Left colon (tissue), 2 donors: ENCODE results near the gene ATOH7. TPM values are rescaled to one million over a fixed set of nuclear protein-coding genes. Genes with fewer than 3 reads are reported as not detected.
A peak's percentile ranks its signal among the peaks of the same experiment; 100 is the strongest.
"Not testable (repeated sequence)": the region's sequence is repeated elsewhere in the genome, so short reads cannot be mapped to it uniquely, and the experiment has no call there.

Experiments
- ATAC-seq: fragments of 200-7000 bp; cut with Tn5 transposase; one replicate; pipeline ENCODE4 v1.9.1; 2020; ENCODE audit warnings: mild to moderate bottlenecking, moderate library complexity
- DNase-seq, 2 donors: peaks; one replicate each; pipeline ENCODE4 v3.0.0-alpha.2; 2020
- intact Hi-C, 2 donors: fragments of 100-400 bp; cut with DNase I in 1 of 2; cut with micrococcal nuclease in 1 of 2; formaldehyde crosslinking; loops; one replicate each; pipeline versions ENCODE4 v1.11.2 to v1.14.0; 2022; cut with DNase I, micrococcal nuclease
- long read RNA-seq: library from polyadenylated mRNA; unstranded; transcript quantifications from one replicate; pipeline ENCODE4 v2.0.0, GENCODE V29; 2021
- total RNA-seq, 2 donors: library from RNA; stranded (reverse); fragmentation: NEBNext Ultra II Directional; extraction: Animal tissue kit (Norgen Biotek cat#: 25700); gene quantifications; one replicate each; pipeline ENCODE4 v1.2.1, GENCODE V29; 2021
- donor health status: DM: no; HTN: no; CAD: no.
- donor health status: DM: yes; HTN: yes; CAD: no.

ATOH7 gene
- total RNA-seq, result under 1 TPM in 1 of 2 donors, not detected in 1; 0.22 TPM
- long read RNA-seq, result 0 reads

GRCh38 chr10:68231817-68232251 is at the start of gene ATOH7:
TSS of gene ATOH7 (minus strand) at chr10:68232113. CDS start at chr10:68231677, 436 bp downstream.
- DNase-seq (no peak), ATAC-seq (peak; percentile 13)
- intact Hi-C loops, result no loop called here

- intact Hi-C loops, result no loop called here
- ATAC-seq (no peak), DNase-seq (no peak)
These were observed 48.8 kb upstream of the ATOH7 start for GRCh38 chr10:68280758-68281157.

- intact Hi-C loops, ATAC-seq, DNase-seq: not testable (repeated sequence)
These were observed 47.2 kb upstream of the ATOH7 start for GRCh38 chr10:68278906-68279753.

- intact Hi-C loops, ATAC-seq, DNase-seq: not testable (repeated sequence)
These were observed 45.9 kb upstream of the ATOH7 start for GRCh38 chr10:68277814-68278213.

- intact Hi-C loops, result no loop called here
- no peak for DNase-seq
- ATAC-seq, result no peak
These were observed 44.3 kb upstream of the ATOH7 start for GRCh38 chr10:68276224-68276623.

- DNase-seq, result no peak
- ATAC-seq, result no peak
- intact Hi-C loops, result no loop called here
These were observed 43.8 kb upstream of the ATOH7 start for GRCh38 chr10:68275600-68276126.

- no peak for DNase-seq
- ATAC-seq, result no peak
- intact Hi-C loops, result no loop called here
These were observed 40.9 kb upstream of the ATOH7 start for GRCh38 chr10:68272833-68273232.

- DNase-seq, result no peak
- ATAC-seq, result no peak
- intact Hi-C loops, result no loop called here
These were observed 39.4 kb upstream of the ATOH7 start for GRCh38 chr10:68271196-68271882.

GRCh38 chr10:68269562-68270290 is 37.8 kb upstream of the ATOH7 start:
- ATAC-seq, result no peak
- no peak for DNase-seq
- intact Hi-C loops, result no loop called here

GRCh38 chr10:68261132-68261856 is 29.4 kb upstream of the ATOH7 start:
- peak; percentile 89 for ATAC-seq
- intact Hi-C loops, result no loop called here

GRCh38 chr10:68253346-68253745 is 21.4 kb upstream of the ATOH7 start:
- DNase-seq, result no peak
- ATAC-seq, result no peak
- intact Hi-C loops, result no loop called here

More at GRCh38 chr10:68261132-68261856, 29.4 kb upstream of the ATOH7 start:
- DNase-seq, result peak; percentile 26 to 31

GRCh38 chr10:68251625-68252495 is 19.9 kb upstream of the ATOH7 start:
- ATAC-seq (no peak), DNase-seq (no peak)
- intact Hi-C loops, result no loop called here

GRCh38 chr10:68251151-68251550 is 19.2 kb upstream of the ATOH7 start:
- intact Hi-C loops, result no loop called here
- DNase-seq (no peak), ATAC-seq (no peak)

- intact Hi-C loops, result no loop called here
- ATAC-seq, result no peak
- DNase-seq, result no peak
These were observed 17.4 kb upstream of the ATOH7 start for GRCh38 chr10:68249297-68249696.

- intact Hi-C loops, result no loop called here
- no peak for DNase-seq
- no peak for ATAC-seq
These were observed 16.0 kb upstream of the ATOH7 start for GRCh38 chr10:68247931-68248330.

- DNase-seq, ATAC-seq, intact Hi-C loops: not testable (repeated sequence)
These were observed 14.5 kb upstream of the ATOH7 start for GRCh38 chr10:68246397-68246796.

- no peak for DNase-seq
- no peak for ATAC-seq
- intact Hi-C loops, result no loop called here
These were observed 10.1 kb upstream of the ATOH7 start for GRCh38 chr10:68242051-68242450.
